Measurements from ENCODE around the gene ANKLE1. TPM values are rescaled to one million over a fixed set of nuclear protein-coding genes. Genes with fewer than 3 reads are reported as not detected.
A peak's percentile ranks its signal among the peaks of the same experiment; 100 is the strongest.

Gene ANKLE1
- under 1 TPM in 2 of 4 donors, not detected in 2; 0.39 to 0.81 TPM for total RNA-seq

DNA sequence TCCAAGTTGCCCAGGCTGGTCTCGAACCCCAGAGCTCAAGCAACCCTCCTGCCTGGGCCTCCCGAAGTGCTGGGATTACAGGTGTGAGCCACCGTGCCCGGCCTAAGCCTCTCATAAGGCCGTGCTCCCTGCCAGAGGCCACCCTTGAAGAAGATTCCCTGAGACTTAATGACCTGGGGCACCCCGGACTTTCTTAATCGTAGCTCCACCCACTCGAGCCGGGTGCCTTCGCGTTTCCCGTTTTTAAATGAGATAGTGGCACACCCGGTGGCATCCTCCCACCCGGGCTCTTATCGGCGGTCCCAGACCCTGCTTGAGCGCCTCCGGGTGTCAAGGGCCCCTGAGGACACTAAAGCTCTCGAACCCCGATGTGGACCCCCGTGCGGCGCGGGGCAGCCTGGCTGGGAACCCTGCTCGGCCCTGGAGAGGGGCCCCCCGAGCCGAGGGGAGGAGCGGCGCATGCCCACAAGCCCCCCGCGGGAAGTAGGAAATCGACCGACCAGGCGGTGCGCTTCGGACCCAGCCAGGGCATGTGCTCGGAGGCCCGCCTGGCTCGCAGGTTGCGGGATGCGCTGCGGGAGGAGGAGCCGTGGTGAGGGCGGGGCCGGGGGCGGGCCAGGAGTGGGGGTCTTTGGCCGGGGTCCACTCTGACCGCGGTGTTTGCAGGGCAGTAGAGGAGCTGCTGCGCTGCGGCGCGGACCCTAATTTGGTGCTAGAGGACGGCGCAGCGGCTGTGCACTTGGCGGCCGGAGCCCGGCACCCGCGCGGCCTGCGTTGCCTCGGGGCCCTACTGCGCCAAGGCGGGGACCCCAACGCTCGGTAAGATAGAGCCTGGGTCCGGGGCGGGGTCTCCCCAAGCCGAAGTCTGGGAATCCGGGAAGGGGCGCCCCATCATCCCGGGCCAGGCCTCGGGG, at the start of gene ANKLE1:
Gene ANKLE1, plus strand, starts transcription at position 511 of the 914 bp plus-strand sequence. Its CDS starts 20 bp downstream, at position 531.
- H3K9me3 ChIP-seq, result no peaks in the 10 kb centered on the region
- WGBS, 2 donors (ENCODE audit: low coverage in 1 of 2), result 0 to 25% methylated on average over 1 to 4 of the region's 75 CpGs
- H3K4me3 ChIP-seq, result peak within 1 kb of the TSS; percentile 5 to 43
- ATAC-seq, result no peak
- H3K27me3 ChIP-seq, result peaks cover 26% of the 10 kb centered on the region
- H3K36me3 ChIP-seq, result peaks cover 0 to 32% of the 10 kb centered on the region in 2 donors
- H3K27ac ChIP-seq, result no peak within 1 kb of the TSS
- peaks cover 0 to 19% (median 17%) of the 10 kb centered on the region in 3 donors for H3K4me1 ChIP-seq
- TF ChIP-seq POLR2A (IDR thresholded peaks at IDR 0.05) (no peak), EP300 (IDR thresholded peaks at IDR 0.05) (no peak), POLR2AphosphoS5 (IDR thresholded peaks at IDR 0.05) (no peak)
- TF ChIP-seq, protein P1, sequence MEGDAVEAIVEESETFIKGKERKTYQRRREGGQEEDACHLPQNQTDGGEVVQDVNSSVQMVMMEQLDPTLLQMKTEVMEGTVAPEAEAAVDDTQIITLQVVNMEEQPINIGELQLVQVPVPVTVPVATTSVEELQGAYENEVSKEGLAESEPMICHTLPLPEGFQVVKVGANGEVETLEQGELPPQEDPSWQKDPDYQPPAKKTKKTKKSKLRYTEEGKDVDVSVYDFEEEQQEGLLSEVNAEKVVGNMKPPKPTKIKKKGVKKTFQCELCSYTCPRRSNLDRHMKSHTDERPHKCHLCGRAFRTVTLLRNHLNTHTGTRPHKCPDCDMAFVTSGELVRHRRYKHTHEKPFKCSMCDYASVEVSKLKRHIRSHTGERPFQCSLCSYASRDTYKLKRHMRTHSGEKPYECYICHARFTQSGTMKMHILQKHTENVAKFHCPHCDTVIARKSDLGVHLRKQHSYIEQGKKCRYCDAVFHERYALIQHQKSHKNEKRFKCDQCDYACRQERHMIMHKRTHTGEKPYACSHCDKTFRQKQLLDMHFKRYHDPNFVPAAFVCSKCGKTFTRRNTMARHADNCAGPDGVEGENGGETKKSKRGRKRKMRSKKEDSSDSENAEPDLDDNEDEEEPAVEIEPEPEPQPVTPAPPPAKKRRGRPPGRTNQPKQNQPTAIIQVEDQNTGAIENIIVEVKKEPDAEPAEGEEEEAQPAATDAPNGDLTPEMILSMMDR (IDR thresholded peaks at IDR 0.05), result no peak

DNA sequence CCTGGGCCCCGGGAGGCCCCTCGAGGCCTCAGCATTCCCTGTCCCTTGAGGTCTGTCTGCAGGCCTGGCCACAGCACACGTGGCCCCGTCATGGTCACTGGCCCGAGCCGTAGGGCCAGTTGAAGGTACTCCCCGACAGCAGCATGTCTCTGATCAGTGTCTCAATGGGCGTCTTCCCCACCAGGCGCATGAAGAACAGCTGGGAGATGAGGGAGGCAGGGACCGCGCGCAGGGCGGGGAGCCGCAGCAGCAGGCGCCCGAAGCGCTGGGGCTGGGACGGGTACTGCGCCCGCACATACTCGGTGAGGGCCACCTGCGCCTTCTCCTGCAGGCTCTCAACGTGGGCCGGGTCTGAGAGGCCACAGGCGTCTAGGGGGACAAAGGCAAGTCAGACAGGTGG, 49.4 kb upstream of the ANKLE1 start:
- Histone ChIP-seq H3K9me3 (no peaks in the 10 kb centered on the region), H3K27ac (no peak overlapping the region), H3K27me3 (no peaks in the 10 kb centered on the region), H3K4me3 (no peak overlapping the region), H3K36me3 (peaks cover 0 to 62% of the 10 kb centered on the region in 2 donors), H3K4me1 (peaks cover 0 to 46% (median 12%) of the 10 kb centered on the region in 3 donors)
- TF ChIP-seq EP300 (IDR thresholded peaks at IDR 0.05) (no peak), POLR2A (IDR thresholded peaks at IDR 0.05) (no peak), POLR2AphosphoS5 (IDR thresholded peaks at IDR 0.05) (no peak)
- TF ChIP-seq, protein P1 (IDR thresholded peaks at IDR 0.05), result no peak
- no peak for ATAC-seq
- WGBS, 2 donors (ENCODE audit: low coverage in 1 of 2), result 62 to 70% methylated on average over 2 to 7 of the region's 25 CpGs

DNA sequence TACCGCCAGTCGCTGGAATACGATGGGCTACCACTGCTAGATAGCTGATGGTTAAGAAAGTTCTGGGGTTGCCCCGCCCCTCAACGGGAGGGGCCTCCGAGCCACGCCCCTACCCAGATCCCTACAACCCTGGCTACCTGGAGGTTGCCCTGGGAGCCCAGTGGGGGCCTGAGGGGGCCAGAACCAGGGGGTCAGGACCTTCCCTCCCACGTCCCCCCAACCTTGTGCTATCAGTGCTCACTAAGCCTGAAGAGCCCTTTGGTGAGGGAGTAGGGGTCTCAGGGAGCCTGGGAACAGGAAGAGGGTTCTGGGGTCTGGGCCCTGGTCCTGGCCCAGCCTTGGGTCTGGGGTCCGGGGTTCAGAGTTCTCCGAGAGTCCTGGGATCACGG, 46.8 kb upstream of the ANKLE1 start:
- WGBS, 2 donors (ENCODE audit: low coverage in 1 of 2), result 30 to 35% methylated on average over 3 to 8 of the region's 11 CpGs
- H3K27ac ChIP-seq, result peak overlapping the region; percentile 12 to 87 (median 82)
- peaks cover 0 to 67% of the 10 kb centered on the region in 2 donors for H3K36me3 ChIP-seq
- H3K9me3 ChIP-seq, result no peaks in the 10 kb centered on the region
- H3K4me1 ChIP-seq, result peaks cover 0 to 37% (median 12%) of the 10 kb centered on the region in 3 donors
- TF ChIP-seq, protein P1 (IDR thresholded peaks at IDR 0.05), result no peak
- TF ChIP-seq EP300 (IDR thresholded peaks at IDR 0.05) (no peak), POLR2AphosphoS5 (IDR thresholded peaks at IDR 0.05) (no peak), POLR2A (IDR thresholded peaks at IDR 0.05) (no peak)
- H3K4me3 ChIP-seq, result peak overlapping the region; percentile 35 to 63
- H3K27me3 ChIP-seq, result no peaks in the 10 kb centered on the region
- ATAC-seq, result peak; percentile 61

DNA sequence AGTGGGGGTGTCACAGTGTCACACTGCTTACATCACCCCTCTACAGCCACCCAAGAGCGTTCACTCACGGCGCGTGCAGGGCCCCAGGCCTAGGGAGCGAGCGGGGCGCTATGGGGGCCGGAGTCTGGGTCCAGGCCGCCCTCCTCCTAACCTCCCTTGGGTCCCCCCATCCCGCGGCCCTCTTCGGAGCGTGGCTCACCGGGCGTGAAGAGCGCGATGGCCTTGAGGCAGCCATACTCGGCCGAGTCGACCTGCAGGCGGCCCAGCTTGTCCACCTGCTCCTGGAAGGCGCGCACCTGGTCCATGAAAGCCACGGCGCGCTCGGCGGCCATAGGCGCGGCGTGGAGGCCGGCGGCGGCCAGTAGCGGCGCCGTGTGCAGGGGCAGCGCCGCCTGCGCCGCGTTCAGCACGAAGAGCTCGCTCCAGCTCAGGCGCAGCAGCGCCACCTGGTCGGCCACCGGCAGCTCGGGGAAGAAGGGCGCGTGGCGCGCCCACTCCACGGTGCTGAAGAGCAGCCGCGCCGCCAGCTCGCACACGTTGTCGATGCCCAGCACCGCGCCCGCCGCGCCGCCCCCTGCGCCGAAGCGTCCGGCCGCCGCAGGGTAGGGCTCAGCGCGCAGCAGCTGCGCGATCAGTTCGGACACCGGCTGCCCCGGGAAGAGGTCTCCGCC, 46.3 kb upstream of the ANKLE1 start:
- ATAC-seq, result peak; percentile 89
- no peak for TF ChIP-seq POLR2AphosphoS5 (IDR thresholded peaks at IDR 0.05)
- TF ChIP-seq, protein P1 (IDR thresholded peaks at IDR 0.05), result peak in 3 of 4 experiments; percentile 60 to 84 (median 63)

More for the DNA sequence above, 46.3 kb upstream of the ANKLE1 start:
- H3K4me3 ChIP-seq, result peak overlapping the region; percentile 35 to 63
- H3K27me3 ChIP-seq, result no peaks in the 10 kb centered on the region
- H3K4me1 ChIP-seq, result peaks cover 0 to 37% (median 12%) of the 10 kb centered on the region in 3 donors
- H3K27ac ChIP-seq, result peak overlapping the region; percentile 12 to 87 (median 82)
- H3K36me3 ChIP-seq, result peaks cover 0 to 67% of the 10 kb centered on the region in 2 donors
- WGBS, 2 donors (ENCODE audit: low coverage in 1 of 2), result no CpG with 5 or more reads among the region's 80 CpGs
- H3K9me3 ChIP-seq, result no peaks in the 10 kb centered on the region
